Measurements from ENCODE around the gene P2RX6. TPM values are rescaled to one million over a fixed set of nuclear protein-coding genes. Genes with fewer than 3 reads are reported as not detected.

P2RX6 gene
- total and polyA plus RNA-seq, 2 experiments from 2014 or later = 3.3 to 8.0 TPM

GRCh38 chr22:21020802-21021429 is 6.0 kb downstream of the P2RX6 start:
- no peaks in the 10 kb centered on the region for H3K9me2 ChIP-seq (replicated peaks; ENCODE audit: insufficient read depth)
- no peaks in the 10 kb centered on the region for H4K20me1 ChIP-seq (ENCODE audit: insufficient read depth, poor library complexity, severe bottlenecking)
- 72% methylated on average over 7 of the region's 7 CpGs for WGBS (ENCODE audit: low lambda C conversion rate, missing lambda C conversion rate)
- H3K27ac ChIP-seq = no peak overlapping the region
- no peaks in the 10 kb centered on the region for H3K4me1 ChIP-seq (ENCODE audit: insufficient read depth)
- H3K9me3 ChIP-seq (ENCODE audit: low read depth) = no peaks in the 10 kb centered on the region
- H3K4me2 ChIP-seq = no peak overlapping the region
- no peaks in the 10 kb centered on the region for H3K27me3 ChIP-seq
- peak; percentile 26 for TF ChIP-seq CTCF (IDR thresholded peaks at IDR 0.05; ENCODE audit: poor library complexity)
- TF ChIP-seq EZH2phosphoT487 (IDR thresholded peaks at IDR 0.05; ENCODE audit: low read depth, severe bottlenecking, unreplicated experiment) = no peak
- no peak for DNase-seq (ENCODE audit: low spot score)
- H2AFZ ChIP-seq = no peak overlapping the region
- H3K36me3 ChIP-seq (replicated peaks; ENCODE audit: insufficient read depth, low read depth) = no peaks in the 10 kb centered on the region
- H3K79me2 ChIP-seq = no peaks in the 10 kb centered on the region
- no peak overlapping the region for H3K4me3 ChIP-seq

DNA sequence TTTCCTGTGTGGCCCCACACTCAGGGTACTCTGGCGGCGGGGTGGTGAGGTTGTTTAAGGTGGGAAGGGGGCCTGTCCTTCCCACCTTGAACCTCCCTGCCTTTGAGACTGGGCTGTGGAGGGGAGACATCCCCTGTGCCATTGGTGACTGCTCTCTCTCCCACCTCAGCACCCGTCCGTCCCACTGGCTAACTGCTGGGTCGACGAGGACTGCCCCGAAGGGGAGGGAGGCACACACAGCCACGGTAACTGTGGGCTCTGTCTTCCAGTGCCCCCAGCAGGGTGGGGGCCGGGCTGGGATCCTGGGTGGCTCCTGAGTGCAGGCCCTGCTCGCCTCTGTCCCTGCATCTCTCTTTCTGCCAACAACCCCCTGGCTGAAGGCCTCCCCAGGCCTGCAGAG is 7.5 kb downstream of the P2RX6 start:
- H3K9me3 ChIP-seq (ENCODE audit: low read depth) = no peaks in the 10 kb centered on the region
- 86% methylated on average over 9 of the region's 10 CpGs for WGBS (ENCODE audit: low lambda C conversion rate, missing lambda C conversion rate)

DNA sequence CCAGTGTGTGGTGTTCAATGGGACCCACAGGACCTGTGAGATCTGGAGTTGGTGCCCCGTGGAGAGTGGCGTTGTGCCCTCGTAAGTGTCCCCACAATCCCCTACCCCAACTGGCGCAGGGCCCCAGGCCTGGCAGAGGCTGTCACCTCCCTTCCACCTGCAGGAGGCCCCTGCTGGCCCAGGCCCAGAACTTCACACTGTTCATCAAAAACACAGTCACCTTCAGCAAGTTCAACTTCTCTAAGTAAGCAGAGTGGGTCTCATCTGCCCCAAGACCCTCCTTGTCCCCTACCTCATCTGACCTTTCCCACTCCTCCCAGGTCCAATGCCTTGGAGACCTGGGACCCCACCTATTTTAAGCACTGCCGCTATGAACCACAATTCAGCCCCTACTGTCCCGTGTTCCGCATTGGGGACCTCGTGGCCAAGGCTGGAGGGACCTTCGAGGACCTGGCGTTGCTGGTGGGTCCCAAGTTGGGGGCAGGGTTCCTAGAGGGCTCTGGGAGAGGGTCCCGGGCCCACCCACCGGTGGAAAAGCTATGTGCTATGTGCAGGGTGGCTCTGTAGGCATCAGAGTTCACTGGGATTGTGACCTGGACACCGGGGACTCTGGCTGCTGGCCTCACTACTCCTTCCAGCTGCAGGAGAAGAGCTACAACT is 8.1 kb downstream of the P2RX6 start:
- Histone ChIP-seq H3K36me3 (replicated peaks; ENCODE audit: insufficient read depth, low read depth) (no peaks in the 10 kb centered on the region), H3K27ac (no peak overlapping the region), H3K27me3 (no peaks in the 10 kb centered on the region), H3K4me3 (no peak overlapping the region), H3K9me2 (replicated peaks; ENCODE audit: insufficient read depth) (no peaks in the 10 kb centered on the region), H3K4me1 (ENCODE audit: insufficient read depth) (no peaks in the 10 kb centered on the region), H3K9me3 (ENCODE audit: low read depth) (no peaks in the 10 kb centered on the region), H3K79me2 (no peaks in the 10 kb centered on the region), H2AFZ (no peak overlapping the region), H4K20me1 (ENCODE audit: insufficient read depth, poor library complexity, severe bottlenecking) (no peaks in the 10 kb centered on the region), H3K4me2 (no peak overlapping the region)
- WGBS (ENCODE audit: low lambda C conversion rate, missing lambda C conversion rate) = 84% methylated on average over 13 of the region's 13 CpGs
- TF ChIP-seq CTCF (IDR thresholded peaks at IDR 0.05; ENCODE audit: poor library complexity) (no peak), EZH2 (IDR thresholded peaks at IDR 0.05; ENCODE audit: borderline replicate concordance) (no peak), EZH2phosphoT487 (IDR thresholded peaks at IDR 0.05; ENCODE audit: low read depth, severe bottlenecking, unreplicated experiment) (no peak)
- DNase-seq (ENCODE audit: low spot score) = no peak

More for the DNA sequence above, 7.5 kb downstream of the P2RX6 start:
- H4K20me1 ChIP-seq (ENCODE audit: insufficient read depth, poor library complexity, severe bottlenecking) = no peaks in the 10 kb centered on the region
- no peaks in the 10 kb centered on the region for H3K4me1 ChIP-seq (ENCODE audit: insufficient read depth)
- H2AFZ ChIP-seq = no peak overlapping the region
- H3K79me2 ChIP-seq = no peaks in the 10 kb centered on the region
- H3K9me2 ChIP-seq (replicated peaks; ENCODE audit: insufficient read depth) = no peaks in the 10 kb centered on the region
- no peaks in the 10 kb centered on the region for H3K36me3 ChIP-seq (replicated peaks; ENCODE audit: insufficient read depth, low read depth)
- TF ChIP-seq EZH2 (IDR thresholded peaks at IDR 0.05; ENCODE audit: borderline replicate concordance) = no peak
- no peak for TF ChIP-seq EZH2phosphoT487 (IDR thresholded peaks at IDR 0.05; ENCODE audit: low read depth, severe bottlenecking, unreplicated experiment)
- TF ChIP-seq CTCF (IDR thresholded peaks at IDR 0.05; ENCODE audit: poor library complexity) = no peak
- H3K4me2 ChIP-seq = no peak overlapping the region
- DNase-seq (ENCODE audit: low spot score) = no peak
- H3K27ac ChIP-seq = no peak overlapping the region
- H3K27me3 ChIP-seq = no peaks in the 10 kb centered on the region
- H3K4me3 ChIP-seq = no peak overlapping the region

Measured in hepatocyte (in vitro differentiated cells).